HG03520 (cell line): ENCODE measurements around the gene CRELD1.
A peak's percentile ranks its signal among the peaks of the same experiment; 100 is the strongest.
"Not testable (repeated sequence)": the region's sequence is repeated elsewhere in the genome, so short reads cannot be mapped to it uniquely, and the experiment has no call there.

ENCODE experiments used
- ATAC-seq: cut with Tn5 transposase; IDR thresholded peaks from one replicate; pipeline ENCODE4 v1.9.1; 2021; ENCODE audit warnings: mild to moderate bottlenecking, moderate library complexity; ENCODE audit not compliant: unreplicated experiment

CRELD1 gene

DNA sequence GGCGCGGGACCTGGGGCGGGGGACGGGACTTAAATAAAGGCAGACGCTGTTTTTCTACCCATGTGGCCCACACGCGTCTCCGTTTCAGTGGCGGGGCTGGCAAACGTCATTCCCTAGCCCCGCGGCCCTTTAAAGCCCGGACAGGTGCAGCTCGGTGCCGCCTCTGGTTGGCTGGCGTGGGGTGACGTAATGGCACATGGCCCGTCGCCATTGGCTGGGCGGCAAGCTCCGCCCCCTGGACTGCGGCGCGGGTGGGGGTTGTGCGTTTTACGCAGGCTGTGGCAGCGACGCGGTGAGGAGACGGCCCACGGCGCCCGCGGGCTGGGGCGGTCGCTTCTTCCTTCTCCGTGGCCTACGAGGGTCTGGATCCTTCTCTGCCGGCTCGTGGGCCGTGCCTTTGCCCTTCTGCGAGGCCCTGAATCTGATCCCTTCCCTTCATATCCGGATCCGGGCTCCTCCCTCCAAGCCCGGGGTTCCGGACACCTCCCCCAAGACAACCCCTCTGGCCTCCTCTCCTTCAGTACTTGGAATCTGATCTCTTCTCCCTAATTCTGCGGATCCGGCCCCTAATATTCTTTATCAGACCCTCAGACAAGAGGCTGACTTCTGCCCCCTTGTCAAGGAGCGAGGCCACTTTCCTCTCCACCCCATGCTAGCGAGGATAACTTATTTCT is at the start of gene CRELD1:
CRELD1 (plus strand) TSS at position 274 of the 674 bp plus-strand sequence. CDS start 605 bp downstream, outside the sequence.
- ATAC-seq = peak; percentile 82

DNA sequence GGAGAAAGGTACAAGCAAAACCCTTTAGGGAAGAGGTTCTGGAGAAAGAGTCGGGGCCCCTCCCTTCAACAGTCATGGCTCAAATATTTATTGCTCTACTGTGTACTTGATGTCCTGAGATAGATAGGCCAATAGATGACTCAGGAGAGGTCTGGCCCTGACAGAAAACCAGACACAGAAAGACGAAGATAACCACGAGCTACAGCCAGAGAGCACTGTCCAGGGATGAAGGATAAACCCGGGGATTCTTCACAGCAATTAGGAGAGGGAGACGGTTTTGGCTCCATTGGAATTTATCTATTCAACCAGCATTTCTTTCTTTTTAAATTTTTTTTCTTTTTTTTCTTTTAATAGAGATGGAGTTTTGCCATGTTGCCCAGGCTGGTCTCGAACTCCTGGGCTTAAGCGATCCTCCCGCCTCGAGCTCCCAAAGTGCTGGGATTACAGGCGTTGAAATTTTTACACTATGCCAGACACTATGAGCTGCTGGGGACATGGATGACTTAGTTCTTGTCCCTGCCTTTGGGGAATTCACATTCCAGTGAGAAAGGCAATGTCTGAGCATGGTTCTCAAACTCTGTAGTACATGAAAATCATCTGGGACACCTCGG is 49.0 kb upstream of the CRELD1 start:
- ATAC-seq = no peak

DNA sequence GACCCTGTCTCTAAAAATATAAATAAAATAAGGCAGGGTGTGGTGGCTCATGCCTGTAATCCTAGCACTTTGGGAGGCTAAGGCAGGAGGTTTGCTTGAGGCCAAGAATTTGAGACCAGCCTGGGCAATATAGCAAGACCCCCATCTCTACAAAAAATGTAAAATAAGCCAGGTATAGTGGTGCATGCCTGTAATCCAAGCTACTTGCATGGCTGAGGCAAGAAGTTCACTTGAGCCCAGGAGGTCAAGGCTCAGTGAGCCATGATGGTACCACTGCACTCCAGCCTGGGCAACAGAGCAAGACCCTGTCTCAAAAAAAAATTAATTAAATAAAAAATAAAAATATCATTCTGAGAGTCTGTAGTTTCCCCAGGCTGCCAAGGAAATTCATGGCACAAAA is 47.3 kb upstream of the CRELD1 start:
- no peak for ATAC-seq

GRCh38 chr3:9887480-9887879 is 46.2 kb upstream of the CRELD1 start:
- no peak for ATAC-seq

DNA sequence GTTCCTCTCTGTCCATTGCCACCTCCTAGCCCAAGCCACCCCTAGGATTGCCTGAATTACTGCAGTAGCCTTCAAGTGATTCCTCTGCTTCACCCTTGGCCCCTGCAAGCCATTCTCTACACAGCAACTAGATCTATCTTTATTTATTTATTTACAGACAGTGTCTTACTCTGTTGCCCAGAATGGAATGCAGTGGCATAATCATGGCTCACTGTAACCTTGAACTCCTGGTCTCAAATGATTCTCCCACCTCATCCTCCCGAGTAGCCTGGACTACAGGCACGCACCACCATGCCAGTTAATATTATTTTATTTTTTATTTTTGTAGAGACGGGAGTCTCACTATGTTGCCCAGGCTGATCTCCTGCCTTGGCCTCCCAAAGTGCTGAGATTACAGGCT is 45.1 kb upstream of the CRELD1 start:
- ATAC-seq = no peak

DNA sequence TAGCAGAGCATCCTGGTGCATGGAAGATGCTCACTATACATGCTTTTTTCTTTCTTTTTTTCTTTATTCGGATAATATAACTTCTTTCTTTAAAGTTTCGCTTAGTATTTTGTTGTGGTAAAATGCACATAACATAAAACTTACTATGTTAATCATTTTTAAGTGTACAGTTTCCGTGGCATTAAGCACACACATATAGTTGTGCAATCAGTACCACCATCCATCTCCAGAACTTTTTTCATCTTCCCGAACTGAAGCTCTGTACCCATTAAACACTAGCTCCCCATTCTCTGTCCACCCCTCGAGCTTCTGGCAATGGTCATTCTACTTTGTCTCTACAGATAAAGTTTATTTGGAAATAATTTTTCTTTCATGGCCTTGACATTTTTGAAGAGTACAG is 44.2 kb upstream of the CRELD1 start:
- no peak for ATAC-seq

DNA sequence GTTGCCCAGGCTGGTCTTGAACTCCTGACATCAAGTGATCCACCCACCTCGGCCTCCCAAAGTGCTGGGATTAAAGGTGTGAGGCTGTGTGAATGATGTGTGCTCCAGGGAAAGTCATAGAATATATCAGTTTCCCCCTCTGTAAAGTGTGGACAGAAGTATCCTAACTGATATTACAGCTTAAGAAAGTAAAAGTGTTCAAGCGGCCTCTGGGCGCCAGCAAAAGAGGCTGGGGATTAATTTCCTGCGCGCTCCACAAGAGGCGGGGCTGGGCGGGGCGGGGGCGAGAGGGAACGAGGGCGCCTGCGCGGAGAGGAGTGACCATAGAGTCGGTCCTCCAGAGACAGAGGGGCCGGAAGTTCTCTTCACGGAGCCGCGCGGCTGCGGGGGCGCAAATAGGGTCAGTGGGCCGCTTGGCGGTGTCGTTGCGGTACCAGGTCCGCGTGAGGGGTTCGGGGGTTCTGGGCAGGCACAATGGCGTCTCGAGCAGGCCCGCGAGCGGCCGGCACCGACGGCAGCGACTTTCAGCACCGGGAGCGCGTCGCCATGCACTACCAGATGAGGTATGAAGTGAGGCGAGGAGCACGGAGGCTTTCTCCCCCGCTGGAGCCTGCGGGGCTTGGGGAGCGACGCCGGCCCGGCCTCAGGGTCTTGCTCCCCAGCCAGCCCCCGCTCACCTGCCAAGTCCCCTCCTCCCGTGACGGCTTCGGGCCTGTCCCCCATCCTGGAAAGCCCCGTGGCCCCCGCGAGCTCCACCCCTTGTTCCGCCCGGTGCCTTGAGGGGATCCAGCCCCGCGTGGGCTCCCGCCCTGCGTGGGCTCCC is 43.2 kb upstream of the CRELD1 start, which contains the start of gene JAGN1:
JAGN1 (plus strand) TSS at position 362 of the 823 bp plus-strand sequence; CDS start at position 475, 113 bp downstream.
- ATAC-seq = peak; percentile 75

DNA sequence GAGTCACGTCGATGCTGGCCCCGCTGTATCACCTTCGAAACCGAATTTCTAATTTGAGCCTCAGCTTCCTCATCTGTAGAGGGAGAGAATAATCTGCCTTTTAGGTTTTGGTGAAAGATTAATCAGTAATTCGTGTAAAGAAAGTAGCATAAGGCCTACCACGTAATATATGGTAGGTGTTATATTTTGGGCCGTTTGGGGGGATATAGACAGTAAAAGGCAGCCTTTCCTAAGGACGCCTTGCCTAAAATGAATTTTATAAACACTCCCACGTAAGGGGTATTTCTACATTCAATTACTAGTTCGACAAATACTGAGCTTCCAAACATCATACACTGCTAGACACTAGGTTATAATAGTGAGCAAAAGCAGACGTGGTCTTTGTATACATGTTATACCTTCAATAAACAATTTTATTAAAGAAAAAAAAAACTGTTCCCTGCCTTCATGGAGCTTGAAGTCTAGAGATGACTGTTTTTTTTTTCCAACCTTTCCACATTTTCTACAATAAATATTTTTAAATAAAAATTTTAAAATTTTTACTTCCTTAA is 42.5 kb upstream of the CRELD1 start:
- no peak for ATAC-seq

GRCh38 chr3:9893739-9894138 is 39.9 kb upstream of the CRELD1 start:
- no peak for ATAC-seq

GRCh38 chr3:9895715-9896114 is 37.9 kb upstream of the CRELD1 start:
- ATAC-seq = not testable (repeated sequence)

DNA sequence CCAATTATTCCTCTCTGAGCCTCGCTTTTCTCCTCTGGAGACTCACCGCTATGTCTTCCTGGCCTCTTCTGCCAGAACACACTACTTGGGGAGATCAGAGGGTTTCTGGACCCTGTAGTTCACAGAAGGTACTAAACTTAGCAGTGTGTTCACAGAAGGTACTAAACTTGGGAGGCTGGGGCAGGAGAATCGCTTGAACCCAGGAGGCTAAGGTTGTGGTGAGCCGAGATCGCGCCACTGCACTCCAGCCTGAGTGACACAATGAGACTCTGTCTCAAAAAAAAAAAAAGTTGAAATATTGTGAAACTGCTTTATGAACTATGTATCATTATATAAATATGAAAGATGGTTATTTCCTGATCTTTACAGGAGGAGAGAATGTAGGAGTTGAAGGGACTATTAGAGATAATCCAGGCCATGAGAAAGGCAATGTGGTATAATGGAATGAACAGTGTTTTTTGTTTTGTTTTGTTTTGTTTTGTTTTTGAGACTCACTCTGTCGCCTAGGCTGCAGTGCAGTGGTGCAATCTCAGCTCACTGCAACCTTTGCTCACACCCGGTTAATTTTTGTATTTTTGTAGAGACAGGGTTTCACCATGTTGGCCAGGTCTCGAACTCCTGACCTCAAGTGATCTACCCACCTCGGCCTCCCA is 36.8 kb upstream of the CRELD1 start:
- ATAC-seq = not testable (repeated sequence)

DNA sequence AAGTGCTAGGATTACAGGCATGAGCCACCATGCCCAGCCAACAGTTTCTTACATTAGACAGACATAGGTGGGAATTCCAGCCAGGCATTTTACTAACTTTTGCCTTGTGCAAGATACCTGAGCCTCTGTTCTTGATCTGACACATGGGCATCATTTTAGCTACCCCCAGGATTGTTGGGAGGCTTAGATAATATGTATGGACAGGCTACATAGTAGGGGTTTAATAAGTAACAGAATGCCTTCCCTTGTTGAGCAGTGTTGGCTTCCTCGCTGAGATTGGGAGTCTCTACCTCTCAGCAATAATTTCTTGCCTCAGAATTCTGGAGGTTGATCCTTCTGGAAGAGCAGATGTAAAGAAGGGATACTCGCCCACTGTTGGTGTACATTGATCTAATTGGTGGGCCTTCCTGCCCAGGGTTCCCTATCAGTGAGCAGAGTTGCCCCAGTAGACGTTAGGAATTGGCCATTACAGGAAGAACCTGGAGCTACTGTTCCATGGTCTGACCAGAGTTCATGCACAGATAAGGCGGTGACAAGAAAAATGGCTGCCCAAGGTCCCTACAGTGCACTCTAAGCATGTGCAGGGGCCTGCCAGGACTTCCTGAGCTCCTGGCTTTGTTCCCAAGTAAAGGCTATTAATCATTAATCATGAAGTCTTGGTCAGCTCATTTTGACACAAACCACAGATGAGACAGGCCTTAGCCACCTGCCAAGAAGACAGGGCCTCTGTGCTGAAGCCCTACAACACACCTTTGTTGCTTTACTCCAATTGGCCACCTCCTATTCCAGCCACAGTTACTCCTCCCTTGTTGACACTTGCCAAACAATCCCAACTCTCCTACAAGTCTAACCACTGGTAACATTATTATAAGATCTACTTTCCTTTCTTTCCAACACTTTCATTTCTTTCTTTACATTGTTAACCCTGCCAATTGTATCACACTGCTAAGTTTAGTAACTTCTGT is 35.9 kb upstream of the CRELD1 start:
- no peak for ATAC-seq

- no peak for ATAC-seq
Observed at GRCh38 chr3:9898467-9899241, 35.0 kb upstream of the CRELD1 start.

- no peak for ATAC-seq
Observed at GRCh38 chr3:9899289-9899791, 34.3 kb upstream of the CRELD1 start.

GRCh38 chr3:9900965-9901415 is 32.6 kb upstream of the CRELD1 start:
- not testable (repeated sequence) for ATAC-seq

DNA sequence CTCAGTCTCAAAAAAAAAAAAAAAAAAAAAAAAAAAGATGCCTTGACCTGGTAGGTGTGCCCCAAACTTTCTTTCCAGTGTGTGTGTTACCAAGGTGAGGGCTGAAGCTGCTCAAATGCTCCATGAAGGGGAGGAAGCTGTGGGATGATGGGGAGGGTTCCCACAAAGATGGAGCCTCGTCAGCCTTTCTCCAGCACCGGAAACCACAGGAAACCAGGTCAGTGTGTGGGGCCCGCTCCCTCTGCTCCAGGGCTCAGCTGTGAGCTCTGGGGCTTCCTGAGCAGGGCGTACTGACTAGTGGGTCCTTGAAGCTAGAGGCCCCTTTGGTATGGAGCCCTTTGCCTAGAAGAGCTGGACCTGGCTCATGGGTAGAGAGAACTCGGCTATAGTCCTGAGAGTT is 31.7 kb upstream of the CRELD1 start:
- no peak for ATAC-seq

GRCh38 chr3:9902372-9903237 is 31.0 kb upstream of the CRELD1 start, which contains the start of gene IL17RE:
Gene IL17RE (plus strand): TSS chr3:9902848. CDS start chr3:9902933, 85 bp downstream.
- no peak for ATAC-seq

- ATAC-seq = no peak
Observed at GRCh38 chr3:9903238-9903624, 30.4 kb upstream of the CRELD1 start.
